Fibroblast of skin of abdomen (primary cell): ENCODE data around the gene EML6.
A peak's percentile ranks its signal among the peaks of the same experiment; 100 is the strongest.

Experiments
- DNase-seq: peaks from one replicate; pipeline ENCODE4 v3.0.0-alpha.2; 2013

EML6 gene

DNA sequence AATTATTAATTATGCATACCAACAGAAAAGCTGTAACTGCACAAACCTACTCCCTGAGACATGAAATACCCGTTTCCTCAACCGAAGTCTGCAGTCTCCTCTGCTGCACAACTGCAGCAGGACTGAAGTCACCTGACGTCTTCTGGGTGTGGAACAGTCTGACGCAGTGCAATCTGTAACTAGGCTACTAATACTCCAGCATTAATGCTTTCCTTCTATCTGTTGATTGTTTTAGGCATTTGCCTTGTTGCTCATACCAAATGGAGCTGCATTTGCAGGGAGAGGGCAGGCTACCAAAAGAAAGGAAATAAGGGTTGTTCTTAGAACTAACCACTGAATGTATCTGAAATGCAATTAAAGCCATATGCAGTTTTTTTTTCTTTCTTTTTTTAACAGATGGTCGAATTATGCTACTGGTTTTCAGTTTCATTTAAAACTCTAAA, 286.7 kb downstream of the EML6 start:
- DNase-seq, result peak; percentile 65

DNA sequence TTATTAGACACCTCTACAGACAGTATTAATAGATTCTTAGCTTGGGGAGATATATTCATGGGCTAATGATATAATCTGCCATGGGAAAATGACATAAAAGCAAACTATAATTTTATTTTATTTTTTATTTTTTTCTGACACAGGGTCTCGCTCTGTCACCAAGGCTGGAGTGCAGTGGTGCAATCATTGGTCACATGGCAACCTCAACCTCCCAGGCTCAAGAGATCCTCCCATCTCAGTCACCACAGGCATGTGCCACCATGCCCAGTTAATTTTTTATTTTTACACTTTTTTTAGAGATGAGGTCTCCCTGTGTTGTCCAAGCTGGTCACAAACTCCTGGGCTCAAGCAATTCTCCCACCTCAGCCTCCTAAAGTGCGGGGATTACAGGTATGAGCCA, 287.5 kb downstream of the EML6 start:
- DNase-seq, result no peak

DNA sequence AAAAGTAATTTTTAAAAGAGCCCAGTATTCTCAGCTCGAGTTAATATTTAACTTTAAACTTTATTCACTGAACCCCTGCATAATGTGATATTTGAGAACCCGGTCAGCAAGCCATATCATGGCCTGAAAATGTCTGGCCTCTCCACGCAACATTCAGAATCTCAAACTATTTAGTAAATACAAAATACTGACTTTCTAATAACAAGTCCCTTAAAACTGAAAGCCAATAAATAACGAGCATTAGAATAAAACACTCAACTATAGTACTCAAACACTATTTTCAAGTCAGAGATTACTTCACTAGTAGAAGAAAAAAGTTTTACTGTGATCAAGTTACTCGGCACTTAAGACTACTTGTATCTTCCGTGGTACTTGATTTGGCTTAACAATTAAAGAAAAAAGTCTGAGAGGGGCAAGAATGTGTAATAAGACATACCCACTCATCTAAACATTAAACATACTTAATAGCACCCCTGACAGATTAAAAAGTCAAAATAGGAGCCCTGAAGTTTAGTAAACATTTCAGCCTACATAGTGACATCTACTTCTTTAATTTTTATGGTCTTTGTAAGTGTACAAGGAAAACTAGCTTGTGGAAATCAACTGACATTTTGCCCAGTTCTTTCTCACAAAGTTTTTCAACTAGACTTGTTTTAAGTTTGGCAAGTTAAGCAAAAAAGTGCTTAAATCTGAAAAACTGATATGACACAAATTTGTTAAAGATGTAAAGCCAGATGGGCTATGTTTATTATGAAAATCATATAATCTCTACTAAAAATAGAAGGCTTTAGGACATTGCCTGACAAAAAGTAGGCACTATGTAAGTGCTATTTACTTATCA, 288.6 kb downstream of the EML6 start:
- no peak for DNase-seq

DNA sequence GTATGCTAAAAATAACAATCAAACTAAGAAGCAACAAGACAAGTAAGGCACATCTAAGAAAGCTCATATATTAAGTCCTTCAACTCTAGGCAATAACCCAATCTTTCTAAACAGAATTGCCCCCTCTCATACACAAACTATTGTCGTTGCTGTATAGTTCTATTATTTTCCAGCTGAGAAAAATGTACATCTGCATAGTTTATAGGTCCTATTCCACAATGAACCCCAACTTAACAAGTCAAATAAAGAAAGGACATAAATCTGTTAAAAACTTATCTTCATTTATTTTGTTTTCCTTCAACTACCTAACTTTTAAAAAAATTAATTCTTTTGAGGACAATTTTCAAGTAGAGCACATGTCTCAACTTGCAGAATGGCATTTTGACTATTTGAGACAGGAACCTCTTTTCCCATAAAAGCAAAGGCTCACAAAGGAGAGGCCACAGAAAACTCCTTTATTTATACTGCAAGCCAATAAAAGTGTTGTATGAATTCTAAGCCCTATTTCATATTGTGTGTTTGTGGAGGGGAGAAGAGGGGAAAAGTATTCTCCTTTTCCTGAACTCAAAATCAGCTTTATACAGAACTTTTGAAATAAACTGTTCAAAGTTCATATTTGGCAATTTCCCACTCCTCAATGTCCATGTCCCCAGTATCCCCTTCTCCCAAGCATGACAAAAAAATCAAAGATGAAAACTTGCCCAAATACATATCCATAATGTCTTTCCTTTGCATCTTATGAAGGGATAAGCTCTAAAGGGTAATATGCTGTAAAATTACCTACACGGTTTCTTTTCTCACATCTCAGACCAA, 289.4 kb downstream of the EML6 start:
- no peak for DNase-seq

DNA sequence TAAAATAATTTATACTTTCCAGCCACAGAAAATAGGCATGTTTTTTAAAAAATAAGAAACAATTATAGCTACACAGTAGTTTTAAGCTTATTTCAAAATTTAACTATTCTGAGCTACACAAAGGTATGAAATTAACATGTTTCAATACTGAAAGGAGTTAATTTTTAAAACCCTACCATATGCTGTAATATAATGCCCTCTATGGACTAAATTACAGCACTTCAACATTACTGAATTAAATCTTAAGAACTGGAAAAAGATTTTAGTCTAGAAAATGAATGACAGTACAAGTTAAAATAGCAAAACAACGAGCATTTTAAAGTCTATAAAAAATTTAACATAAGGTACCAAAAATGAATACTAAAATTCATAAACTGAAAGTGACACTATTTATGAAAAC, 290.5 kb downstream of the EML6 start:
- no peak for DNase-seq

DNA sequence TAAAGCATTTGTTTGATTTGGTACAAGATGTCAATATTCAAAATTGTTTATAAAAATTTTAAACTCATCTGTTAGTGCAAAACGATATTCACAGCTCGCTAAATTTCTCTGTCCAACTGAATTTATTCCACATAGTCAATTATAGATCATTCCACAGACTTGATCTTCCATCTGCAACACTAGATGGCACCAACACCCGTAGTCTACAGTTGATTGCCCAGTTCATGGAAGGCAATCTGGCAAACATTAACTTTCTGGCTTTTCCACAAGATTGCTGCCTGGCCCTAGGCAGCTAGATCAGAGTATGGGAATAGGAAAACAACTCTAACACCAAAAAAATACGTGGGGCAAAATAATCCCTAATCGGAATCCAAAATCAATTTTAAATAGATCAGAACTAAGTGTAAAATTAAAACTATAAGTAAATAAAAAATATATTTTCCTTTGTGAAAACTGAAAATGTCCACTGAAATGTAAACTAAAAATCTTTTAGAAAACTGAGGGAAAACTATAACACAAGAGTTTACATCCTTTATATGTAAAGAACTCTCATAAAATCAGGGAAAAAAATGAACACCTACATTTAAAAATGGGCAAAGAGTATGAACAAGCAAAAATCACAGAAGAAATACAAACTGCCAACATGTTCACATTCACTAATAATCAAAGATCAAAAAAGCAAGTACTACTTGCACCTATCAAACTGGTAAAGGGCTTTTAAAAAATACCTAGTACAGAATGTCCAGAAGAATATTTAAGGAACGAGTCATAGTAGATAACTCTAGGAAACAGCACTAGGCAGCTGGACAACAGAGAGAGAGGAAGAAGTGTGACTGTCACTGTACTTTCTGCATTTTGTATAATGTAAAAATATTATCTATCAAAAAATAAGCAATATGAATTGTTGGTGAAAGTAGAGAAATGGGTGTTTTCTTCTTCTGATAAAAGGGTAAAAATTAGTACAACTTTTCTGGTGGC, 291.8 kb downstream of the EML6 start:
- DNase-seq, result peak; percentile 78

DNA sequence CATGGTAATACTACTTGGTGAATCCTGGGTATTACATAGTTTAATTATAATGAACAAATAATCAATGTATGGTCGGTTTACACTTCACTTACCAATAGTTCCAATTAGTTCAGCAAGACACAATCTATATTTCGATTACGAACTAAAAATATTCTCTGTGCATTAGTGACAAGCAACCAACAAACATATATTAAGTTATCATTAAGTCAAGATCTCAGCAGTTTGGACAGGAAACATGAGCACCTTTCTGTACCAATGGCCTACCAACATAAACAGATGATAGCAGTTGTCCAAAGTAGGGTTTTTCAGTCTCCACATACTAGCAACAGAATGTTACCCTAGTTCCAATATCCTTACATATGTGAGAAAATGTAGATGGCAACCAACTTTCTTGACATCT, 294.0 kb downstream of the EML6 start:
- no peak for DNase-seq

DNA sequence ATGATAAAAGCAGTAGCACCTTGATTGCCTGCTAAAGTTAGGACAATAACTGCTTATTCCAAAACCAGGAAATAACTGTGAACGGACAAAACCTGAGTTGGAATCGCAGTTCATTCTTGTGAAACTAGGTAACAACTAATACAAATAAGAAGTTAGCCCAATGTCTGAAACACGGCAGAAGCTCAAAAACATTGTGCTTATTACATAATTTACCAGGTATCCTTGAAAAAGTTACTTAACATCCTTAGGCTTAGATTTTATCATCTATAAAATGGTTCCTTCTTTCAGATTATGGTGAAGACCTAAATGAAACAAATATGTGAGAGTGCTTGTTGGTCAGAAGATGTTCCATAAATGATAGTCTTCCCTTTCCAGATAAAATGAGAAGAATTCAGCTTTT, 294.4 kb downstream of the EML6 start:
- no peak for DNase-seq

DNA sequence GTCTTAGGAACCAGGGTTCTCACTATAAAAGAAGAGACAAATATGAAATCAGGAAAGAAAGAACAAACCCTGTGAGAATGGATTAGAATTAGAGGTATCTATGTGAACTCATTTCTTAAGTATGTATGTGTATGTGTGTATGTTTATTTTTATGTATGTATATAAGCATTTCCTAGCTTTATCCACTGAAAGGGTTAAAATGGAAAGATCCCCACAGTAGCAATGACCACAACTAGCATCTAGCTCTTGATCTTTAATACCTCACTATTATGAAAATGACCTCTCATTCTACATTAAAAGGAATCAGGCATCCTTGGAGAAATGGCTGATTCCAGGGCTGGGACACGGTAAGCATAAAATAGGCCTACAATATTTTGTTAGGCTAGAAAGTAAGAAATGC, 295.2 kb downstream of the EML6 start:
- no peak for DNase-seq

DNA sequence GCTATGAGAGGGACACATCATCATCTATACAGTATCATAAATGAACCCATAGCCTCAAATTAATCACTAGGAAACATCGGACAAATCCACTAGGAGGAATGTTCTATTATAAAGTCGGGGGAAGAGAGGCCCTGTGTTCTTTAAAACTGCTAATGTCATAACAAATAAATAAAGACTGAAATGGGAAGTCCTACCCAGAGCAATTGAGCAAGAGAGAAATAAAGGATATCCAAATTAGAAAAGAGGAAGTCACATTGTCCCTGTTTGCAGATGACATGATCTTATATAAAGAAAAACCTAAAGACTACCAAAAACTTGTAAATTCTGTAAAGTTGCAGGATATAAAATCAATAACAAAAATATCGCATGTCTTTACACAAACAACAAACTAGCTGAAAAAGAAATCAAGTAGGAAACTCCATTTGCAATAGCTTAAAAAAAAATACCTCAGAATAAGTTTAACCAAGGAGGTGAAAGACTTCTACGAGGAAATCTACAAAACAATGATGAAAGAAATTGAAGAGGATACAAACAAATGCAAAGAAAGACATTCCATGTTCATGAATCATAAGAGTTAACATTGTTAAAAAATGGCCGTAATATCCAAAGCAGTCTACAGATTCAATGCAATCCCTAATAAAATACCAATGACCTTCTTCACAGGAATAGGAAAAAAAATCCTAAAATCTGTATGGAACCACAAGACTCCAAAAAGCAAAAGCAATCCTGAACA, 296.2 kb downstream of the EML6 start:
- no peak for DNase-seq
